ENCODE measurements around the gene KIRREL2. TPM values are rescaled to one million over a fixed set of nuclear protein-coding genes. Genes with fewer than 3 reads are reported as not detected.

The KIRREL2 gene
- total and polyA plus RNA-seq, 2 of the 8 experiments (the other 6 are each of a cell fraction or from before 2014, with no cell fraction given): 2.4 to 4.6 TPM

- TF ChIP-seq CHD7 (IDR thresholded peaks at IDR 0.05; ENCODE audit: insufficient replicate concordance, low read length) (no peak), HDAC2 (IDR thresholded peaks at IDR 0.05; ENCODE audit: borderline replicate concordance in 1 of 2, low read depth in 2 of 2, low read length in 2 of 2) (no peak), KDM4A (IDR thresholded peaks at IDR 0.05; ENCODE audit: low read depth, low read length, severe bottlenecking) (peak; percentile 62), KDM5A (IDR thresholded peaks at IDR 0.05; ENCODE audit: low read length) (no peak), SUZ12 (IDR thresholded peaks at IDR 0.05; ENCODE audit: low read length) (peak; percentile 56; the same call in 1 of the 2 replicates), ATF3 (IDR thresholded peaks at IDR 0.05; ENCODE audit: insufficient read depth, low read depth, low read length) (0 out of 2 replicates have a peak, but pooled peaks have one; percentile 7), CHD1 (IDR thresholded peaks at IDR 0.05; ENCODE audit: low read depth, low read length) (no peak), CREB1 (IDR thresholded peaks at IDR 0.05) (peak; percentile 84), NANOG (IDR thresholded peaks at IDR 0.05; ENCODE audit: insufficient read depth, low read depth, low read length, poor library complexity, severe bottlenecking) (no peak)
Measured at GRCh38 chr19:35845215-35846037, 11.3 kb upstream of the KIRREL2 start (continued).

Measured in H1 (cell line).